NAMALWA (cell line): ENCODE results near the gene TSPAN3.

ENCODE experiments used
- DNase-seq: peaks from one replicate; pipeline ENCODE4 v3.0.0-alpha.2; 2015; ENCODE audit warnings: low spot score

The TSPAN3 gene

GRCh38 chr15:77053709-77054108, 17.2 kb downstream of the TSPAN3 start:
- DNase-seq: no peak

GRCh38 chr15:77052556-77052955, 18.4 kb downstream of the TSPAN3 start:
- DNase-seq: no peak

GRCh38 chr15:77048135-77048876, 22.6 kb downstream of the TSPAN3 start:
- no peak for DNase-seq

GRCh38 chr15:77046704-77047412, 24.1 kb downstream of the TSPAN3 start:
- DNase-seq: no peak

- DNase-seq: no peak
These were observed 24.9 kb downstream of the TSPAN3 start for GRCh38 chr15:77045985-77046384.

- DNase-seq: no peak
These were observed 26.5 kb downstream of the TSPAN3 start for GRCh38 chr15:77044228-77045042.

GRCh38 chr15:77042955-77043920, 27.7 kb downstream of the TSPAN3 start:
- no peak for DNase-seq

GRCh38 chr15:77042245-77042919, 28.5 kb downstream of the TSPAN3 start:
- DNase-seq: no peak

- no peak for DNase-seq
These were observed 30.2 kb downstream of the TSPAN3 start for GRCh38 chr15:77040673-77041072.

GRCh38 chr15:77039848-77040247, 31.1 kb downstream of the TSPAN3 start:
- DNase-seq: no peak

- no peak for DNase-seq
These were observed 31.7 kb downstream of the TSPAN3 start for GRCh38 chr15:77039217-77039533.

GRCh38 chr15:77038312-77039216, 32.3 kb downstream of the TSPAN3 start:
- no peak for DNase-seq

- DNase-seq: no peak
These were observed 33.3 kb downstream of the TSPAN3 start for GRCh38 chr15:77037388-77038209.

- DNase-seq: no peak
These were observed 34.1 kb downstream of the TSPAN3 start for GRCh38 chr15:77036537-77037387.

- DNase-seq: no peak
These were observed 34.9 kb downstream of the TSPAN3 start for GRCh38 chr15:77035999-77036471.

- DNase-seq: no peak
These were observed 35.3 kb downstream of the TSPAN3 start for GRCh38 chr15:77035584-77035983.

- peak; percentile 57 for DNase-seq
These were observed 36.0 kb downstream of the TSPAN3 start for GRCh38 chr15:77034695-77035489.
